Measurements from ENCODE around the gene LEFTY1.

Gene LEFTY1

DNA sequence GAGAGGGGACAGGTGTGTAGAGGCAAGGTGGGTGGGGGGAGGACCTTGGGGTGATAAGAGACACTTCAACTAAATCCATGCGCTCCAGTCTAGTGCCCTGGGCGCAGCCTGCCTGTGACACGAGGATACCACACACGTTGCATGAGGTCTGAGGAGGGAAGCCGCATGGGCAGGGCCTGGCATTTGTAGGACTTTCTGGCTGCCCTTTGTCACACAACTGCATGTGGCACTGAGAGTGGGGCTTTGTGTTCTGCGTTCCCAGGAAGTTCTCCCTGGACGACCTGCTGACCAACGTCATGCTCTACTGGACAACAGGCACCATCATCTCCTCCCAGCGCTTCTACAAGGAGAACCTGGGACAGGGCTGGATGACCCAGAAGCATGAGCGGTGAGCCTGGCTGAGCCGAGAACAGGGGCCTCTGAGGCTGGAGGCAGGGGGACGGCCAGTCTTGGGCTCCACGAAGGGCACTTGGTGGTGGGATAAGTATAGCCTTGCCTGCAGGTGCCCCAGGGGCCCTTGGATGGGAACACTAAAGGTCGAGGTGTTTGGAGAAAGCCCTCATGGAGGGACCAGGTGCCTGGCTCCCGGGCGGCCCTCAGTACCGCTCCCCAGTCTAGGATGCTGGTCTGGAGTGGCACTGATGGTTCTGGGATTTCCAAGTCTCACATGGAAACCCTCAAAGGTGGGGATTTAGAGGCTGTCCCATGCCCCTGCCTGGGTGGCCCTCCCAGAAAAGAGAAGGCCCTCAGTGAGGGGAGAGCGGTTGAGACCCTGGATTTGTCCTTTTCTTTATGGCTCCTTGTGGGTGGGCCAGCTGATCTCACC, 44.5 kb downstream of the LEFTY1 start:
- WGBS, 2 donors (ENCODE audit: extremely low coverage in 2 of 2, insufficient read length in 2 of 2, insufficient replicate concordance in 1 of 2), result no CpG with 5 or more reads among the region's 18 CpGs

DNA sequence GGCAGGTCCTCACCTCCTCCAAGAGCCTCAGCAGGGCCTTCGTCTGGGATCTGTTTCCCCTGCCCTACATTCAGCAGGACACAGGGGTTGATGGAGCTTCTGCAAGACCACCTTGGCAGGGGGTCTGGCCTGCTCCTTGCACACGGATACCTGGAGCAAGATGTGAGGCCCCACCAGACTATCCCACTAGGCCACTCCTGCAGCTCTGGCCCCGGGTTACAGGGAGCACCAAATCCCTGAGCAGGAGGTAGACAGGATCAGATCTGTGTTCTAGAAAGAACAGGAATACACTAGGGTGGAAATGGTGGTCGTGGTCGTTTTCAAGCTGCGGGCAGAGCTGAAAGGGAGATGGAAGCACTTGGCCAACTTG, 45.5 kb downstream of the LEFTY1 start:
- Histone ChIP-seq H3K79me1 (ENCODE audit: low read depth, low read length) (no peaks in the 10 kb centered on the region), H3K9ac (ENCODE audit: low read depth, low read length, poor library complexity) (no peak overlapping the region), H3K4me3 (ENCODE audit: low read length in 2 of 2) (no peak overlapping the region), H4K8ac (ENCODE audit: low read depth, low read length) (no peak overlapping the region), H4K91ac (ENCODE audit: low read depth, low read length, poor library complexity) (no peak overlapping the region), H2AK5ac (ENCODE audit: low read depth, low read length) (no peak overlapping the region), H3K18ac (ENCODE audit: low read length) (no peak overlapping the region), H3K14ac (ENCODE audit: low read length) (no peak overlapping the region), H3K27ac (replicated peaks; ENCODE audit: low read length) (no peak overlapping the region), H3K4me1 (ENCODE audit: control insufficient read depth in 2 of 2, insufficient read depth in 1 of 2, low read depth in 1 of 2, low read length in 2 of 2) (peaks cover 0 to 2% of the 10 kb centered on the region in 2 donors), H2AFZ (ENCODE audit: low read length) (no peak overlapping the region), H3K4ac (ENCODE audit: low read length) (no peak overlapping the region), H2BK5ac (ENCODE audit: low read length) (no peak overlapping the region), H2BK12ac (ENCODE audit: low read length) (no peak overlapping the region), H3K27me3 (ENCODE audit: control insufficient read depth in 3 of 3, insufficient read depth in 3 of 3, low read depth in 1 of 3, low read length in 3 of 3) (no peaks in the 10 kb centered on the region), H2BK15ac (ENCODE audit: low read length) (no peak overlapping the region), H3K9me3 (replicated peaks in 1 of 2; ENCODE audit: control insufficient read depth in 2 of 2, insufficient read depth in 1 of 2, low read depth in 1 of 2, low read length in 2 of 2) (no peaks in the 10 kb centered on the region), H3K36me3 (replicated peaks in 1 of 2; ENCODE audit: control insufficient read depth in 2 of 2, insufficient read depth in 2 of 2, low read length in 2 of 2) (peaks cover 9 to 61% of the 10 kb centered on the region in 2 donors), H2BK120ac (ENCODE audit: low read depth, low read length) (no peak overlapping the region), H3K4me2 (ENCODE audit: insufficient read depth, low read length, poor library complexity, severe bottlenecking) (no peak overlapping the region), H3K23ac (ENCODE audit: low read depth, low read length, poor library complexity) (peak overlapping the region; percentile 50)
- DNase-seq (ENCODE audit: low spot score), result no peak
- no CpG with 5 or more reads among the region's 6 CpGs for WGBS, 2 donors (ENCODE audit: extremely low coverage in 2 of 2, insufficient read length in 2 of 2, insufficient replicate concordance in 1 of 2)

More for the DNA sequence above, 44.5 kb downstream of the LEFTY1 start:
- no peak for DNase-seq (ENCODE audit: low spot score)
- Histone ChIP-seq H3K4me2 (ENCODE audit: insufficient read depth, low read length, poor library complexity, severe bottlenecking) (no peak overlapping the region), H3K23ac (ENCODE audit: low read depth, low read length, poor library complexity) (peak overlapping the region; percentile 80), H2BK15ac (ENCODE audit: low read length) (no peak overlapping the region), H2AK5ac (ENCODE audit: low read depth, low read length) (no peak overlapping the region), H3K18ac (ENCODE audit: low read length) (peak overlapping the region; percentile 5), H3K27me3 (ENCODE audit: control insufficient read depth in 3 of 3, insufficient read depth in 3 of 3, low read depth in 1 of 3, low read length in 3 of 3) (no peaks in the 10 kb centered on the region), H3K9me3 (replicated peaks in 1 of 2; ENCODE audit: control insufficient read depth in 2 of 2, insufficient read depth in 1 of 2, low read depth in 1 of 2, low read length in 2 of 2) (no peaks in the 10 kb centered on the region), H3K27ac (replicated peaks; ENCODE audit: low read length) (no peak overlapping the region), H2BK12ac (ENCODE audit: low read length) (no peak overlapping the region), H3K4me1 (ENCODE audit: control insufficient read depth in 2 of 2, insufficient read depth in 1 of 2, low read depth in 1 of 2, low read length in 2 of 2) (peaks cover 0 to 4% of the 10 kb centered on the region in 2 donors), H4K8ac (ENCODE audit: low read depth, low read length) (no peak overlapping the region), H3K14ac (ENCODE audit: low read length) (no peak overlapping the region), H3K4ac (ENCODE audit: low read length) (no peak overlapping the region), H4K91ac (ENCODE audit: low read depth, low read length, poor library complexity) (no peak overlapping the region), H3K36me3 (replicated peaks in 1 of 2; ENCODE audit: control insufficient read depth in 2 of 2, insufficient read depth in 2 of 2, low read length in 2 of 2) (peaks cover 9 to 58% of the 10 kb centered on the region in 2 donors), H2AFZ (ENCODE audit: low read length) (no peak overlapping the region), H2BK5ac (ENCODE audit: low read length) (no peak overlapping the region), H3K79me1 (ENCODE audit: low read depth, low read length) (no peaks in the 10 kb centered on the region), H3K4me3 (ENCODE audit: low read length in 2 of 2) (no peak overlapping the region), H2BK120ac (ENCODE audit: low read depth, low read length) (no peak overlapping the region), H3K9ac (ENCODE audit: low read depth, low read length, poor library complexity) (no peak overlapping the region)

GRCh38 chr1:225842788-225843425, 46.0 kb downstream of the LEFTY1 start:
- no peak overlapping the region for H3K18ac ChIP-seq (ENCODE audit: low read length)
- H2AK5ac ChIP-seq (ENCODE audit: low read depth, low read length), result no peak overlapping the region
- H2AFZ ChIP-seq (ENCODE audit: low read length), result no peak overlapping the region
- H3K9ac ChIP-seq (ENCODE audit: low read depth, low read length, poor library complexity), result no peak overlapping the region
- no CpG with 5 or more reads among the region's 6 CpGs for WGBS, 2 donors (ENCODE audit: extremely low coverage in 2 of 2, insufficient read length in 2 of 2, insufficient replicate concordance in 1 of 2)
- peak overlapping the region; percentile 50 for H3K23ac ChIP-seq (ENCODE audit: low read depth, low read length, poor library complexity)
- no peaks in the 10 kb centered on the region for H3K9me3 ChIP-seq (replicated peaks in 1 of 2; ENCODE audit: control insufficient read depth in 2 of 2, insufficient read depth in 1 of 2, low read depth in 1 of 2, low read length in 2 of 2)
- H2BK5ac ChIP-seq (ENCODE audit: low read length), result no peak overlapping the region
- H4K91ac ChIP-seq (ENCODE audit: low read depth, low read length, poor library complexity), result no peak overlapping the region
- H3K14ac ChIP-seq (ENCODE audit: low read length), result no peak overlapping the region
- no peak overlapping the region for H2BK120ac ChIP-seq (ENCODE audit: low read depth, low read length)
- H3K27ac ChIP-seq (replicated peaks; ENCODE audit: low read length), result no peak overlapping the region
- H3K4me3 ChIP-seq (ENCODE audit: low read length in 2 of 2), result no peak overlapping the region
- H3K4ac ChIP-seq (ENCODE audit: low read length), result no peak overlapping the region
- no peak overlapping the region for H3K4me2 ChIP-seq (ENCODE audit: insufficient read depth, low read length, poor library complexity, severe bottlenecking)
- H3K27me3 ChIP-seq (ENCODE audit: control insufficient read depth in 3 of 3, insufficient read depth in 3 of 3, low read depth in 1 of 3, low read length in 3 of 3), result no peaks in the 10 kb centered on the region
- peaks cover 9 to 58% of the 10 kb centered on the region in 2 donors for H3K36me3 ChIP-seq (replicated peaks in 1 of 2; ENCODE audit: control insufficient read depth in 2 of 2, insufficient read depth in 2 of 2, low read length in 2 of 2)
- no peaks in the 10 kb centered on the region for H3K79me1 ChIP-seq (ENCODE audit: low read depth, low read length)
- no peak for DNase-seq (ENCODE audit: low spot score)
- no peak overlapping the region for H4K8ac ChIP-seq (ENCODE audit: low read depth, low read length)
- H3K4me1 ChIP-seq (ENCODE audit: control insufficient read depth in 2 of 2, insufficient read depth in 1 of 2, low read depth in 1 of 2, low read length in 2 of 2), result peaks cover 0 to 2% of the 10 kb centered on the region in 2 donors
- H2BK12ac ChIP-seq (ENCODE audit: low read length), result no peak overlapping the region
- no peak overlapping the region for H2BK15ac ChIP-seq (ENCODE audit: low read length)

GRCh38 chr1:225842074-225842473, 46.9 kb downstream of the LEFTY1 start:
- Histone ChIP-seq H4K8ac (ENCODE audit: low read depth, low read length) (no peak overlapping the region), H3K27me3 (ENCODE audit: control insufficient read depth in 3 of 3, insufficient read depth in 3 of 3, low read depth in 1 of 3, low read length in 3 of 3) (no peaks in the 10 kb centered on the region), H3K27ac (replicated peaks; ENCODE audit: low read length) (no peak overlapping the region), H3K4ac (ENCODE audit: low read length) (no peak overlapping the region), H2BK5ac (ENCODE audit: low read length) (no peak overlapping the region), H3K18ac (ENCODE audit: low read length) (no peak overlapping the region), H3K23ac (ENCODE audit: low read depth, low read length, poor library complexity) (peak overlapping the region; percentile 50), H2AFZ (ENCODE audit: low read length) (no peak overlapping the region), H3K4me1 (ENCODE audit: control insufficient read depth in 2 of 2, insufficient read depth in 1 of 2, low read depth in 1 of 2, low read length in 2 of 2) (peaks cover 0 to 2% of the 10 kb centered on the region in 2 donors), H3K79me1 (ENCODE audit: low read depth, low read length) (no peaks in the 10 kb centered on the region), H2AK5ac (ENCODE audit: low read depth, low read length) (no peak overlapping the region), H2BK15ac (ENCODE audit: low read length) (no peak overlapping the region), H2BK12ac (ENCODE audit: low read length) (no peak overlapping the region), H4K91ac (ENCODE audit: low read depth, low read length, poor library complexity) (no peak overlapping the region), H3K4me2 (ENCODE audit: insufficient read depth, low read length, poor library complexity, severe bottlenecking) (no peak overlapping the region), H3K14ac (ENCODE audit: low read length) (no peak overlapping the region), H2BK120ac (ENCODE audit: low read depth, low read length) (no peak overlapping the region), H3K9me3 (replicated peaks in 1 of 2; ENCODE audit: control insufficient read depth in 2 of 2, insufficient read depth in 1 of 2, low read depth in 1 of 2, low read length in 2 of 2) (no peaks in the 10 kb centered on the region), H3K36me3 (replicated peaks in 1 of 2; ENCODE audit: control insufficient read depth in 2 of 2, insufficient read depth in 2 of 2, low read length in 2 of 2) (peaks cover 8 to 54% of the 10 kb centered on the region in 2 donors), H3K9ac (ENCODE audit: low read depth, low read length, poor library complexity) (no peak overlapping the region), H3K4me3 (ENCODE audit: low read length in 2 of 2) (no peak overlapping the region)
- DNase-seq (ENCODE audit: low spot score), result no peak
- no CpG with 5 or more reads among the region's 12 CpGs for WGBS, 2 donors (ENCODE audit: extremely low coverage in 2 of 2, insufficient read length in 2 of 2, insufficient replicate concordance in 1 of 2)

Measured in neuronal stem cell (in vitro differentiated cells).